ENCODE data around the gene PHB1.

The PHB1 gene

GRCh38 chr17:49414622-49415350 lies at the start of gene PHB1:
TSS of gene PHB1 (minus strand) at chr17:49414882. CDS start at chr17:49413264, 1,618 bp downstream.
- peak; percentile 86 to 95 for DNase-seq (ENCODE audit: low read depth in 2 of 2)

- no peak for DNase-seq (ENCODE audit: low read depth in 2 of 2)
Observed at GRCh38 chr17:49464049-49464448, 49.4 kb upstream of the PHB1 start.

GRCh38 chr17:49461580-49461979 lies 46.9 kb upstream of the PHB1 start:
- DNase-seq (ENCODE audit: low read depth in 2 of 2): no peak

GRCh38 chr17:49460401-49460800 lies 45.7 kb upstream of the PHB1 start:
- no peak for DNase-seq (ENCODE audit: low read depth in 2 of 2)

- no peak for DNase-seq (ENCODE audit: low read depth in 2 of 2)
Observed at GRCh38 chr17:49459401-49459984, 44.8 kb upstream of the PHB1 start.

- no peak for DNase-seq (ENCODE audit: low read depth in 2 of 2)
Observed at GRCh38 chr17:49457564-49458535, 43.2 kb upstream of the PHB1 start.

- no peak for DNase-seq (ENCODE audit: low read depth in 2 of 2)
Observed at GRCh38 chr17:49456183-49456965, 41.7 kb upstream of the PHB1 start.

- DNase-seq (ENCODE audit: low read depth in 2 of 2): no peak
Observed at GRCh38 chr17:49455272-49455861, 40.7 kb upstream of the PHB1 start.

- no peak for DNase-seq (ENCODE audit: low read depth in 2 of 2)
Observed at GRCh38 chr17:49454050-49454449, 39.4 kb upstream of the PHB1 start.

- no peak for DNase-seq (ENCODE audit: low read depth in 2 of 2)
Observed at GRCh38 chr17:49452661-49453060, 38.0 kb upstream of the PHB1 start.

- no peak for DNase-seq (ENCODE audit: low read depth in 2 of 2)
Observed at GRCh38 chr17:49452201-49452600, 37.5 kb upstream of the PHB1 start.

- DNase-seq (ENCODE audit: low read depth in 2 of 2): no peak
Observed at GRCh38 chr17:49450735-49451134, 36.1 kb upstream of the PHB1 start.

- no peak for DNase-seq (ENCODE audit: low read depth in 2 of 2)
Observed at GRCh38 chr17:49450181-49450580, 35.5 kb upstream of the PHB1 start.

- DNase-seq (ENCODE audit: low read depth in 2 of 2): no peak
Observed at GRCh38 chr17:49447628-49448302, 33.1 kb upstream of the PHB1 start.

- no peak for DNase-seq (ENCODE audit: low read depth in 2 of 2)
Observed at GRCh38 chr17:49445591-49445990, 30.9 kb upstream of the PHB1 start.

GRCh38 chr17:49444384-49444783 lies 29.7 kb upstream of the PHB1 start:
- DNase-seq (ENCODE audit: low read depth in 2 of 2): no peak

- DNase-seq (ENCODE audit: low read depth in 2 of 2): no peak
Observed at GRCh38 chr17:49443862-49444261, 29.2 kb upstream of the PHB1 start.

- DNase-seq (ENCODE audit: low read depth in 2 of 2): no peak
Observed at GRCh38 chr17:49442041-49442440, 27.4 kb upstream of the PHB1 start.

GRCh38 chr17:49441578-49441977 lies 26.9 kb upstream of the PHB1 start:
- no peak for DNase-seq (ENCODE audit: low read depth in 2 of 2)

- DNase-seq (ENCODE audit: low read depth in 2 of 2): no peak
Observed at GRCh38 chr17:49440581-49440980, 25.9 kb upstream of the PHB1 start.
